Cortex of kidney (tissue), 1 donor: Measurements from ENCODE around the gene PPP4R3B.
"Not testable (repeated sequence)": the region's sequence is repeated elsewhere in the genome, so short reads cannot be mapped to it uniquely, and the experiment has no call there.

Experiments
- DNase-seq: peaks from one replicate; lab custom pipeline; 2025; lab: John Stamatoyannopoulos, UW

The PPP4R3B gene

DNA sequence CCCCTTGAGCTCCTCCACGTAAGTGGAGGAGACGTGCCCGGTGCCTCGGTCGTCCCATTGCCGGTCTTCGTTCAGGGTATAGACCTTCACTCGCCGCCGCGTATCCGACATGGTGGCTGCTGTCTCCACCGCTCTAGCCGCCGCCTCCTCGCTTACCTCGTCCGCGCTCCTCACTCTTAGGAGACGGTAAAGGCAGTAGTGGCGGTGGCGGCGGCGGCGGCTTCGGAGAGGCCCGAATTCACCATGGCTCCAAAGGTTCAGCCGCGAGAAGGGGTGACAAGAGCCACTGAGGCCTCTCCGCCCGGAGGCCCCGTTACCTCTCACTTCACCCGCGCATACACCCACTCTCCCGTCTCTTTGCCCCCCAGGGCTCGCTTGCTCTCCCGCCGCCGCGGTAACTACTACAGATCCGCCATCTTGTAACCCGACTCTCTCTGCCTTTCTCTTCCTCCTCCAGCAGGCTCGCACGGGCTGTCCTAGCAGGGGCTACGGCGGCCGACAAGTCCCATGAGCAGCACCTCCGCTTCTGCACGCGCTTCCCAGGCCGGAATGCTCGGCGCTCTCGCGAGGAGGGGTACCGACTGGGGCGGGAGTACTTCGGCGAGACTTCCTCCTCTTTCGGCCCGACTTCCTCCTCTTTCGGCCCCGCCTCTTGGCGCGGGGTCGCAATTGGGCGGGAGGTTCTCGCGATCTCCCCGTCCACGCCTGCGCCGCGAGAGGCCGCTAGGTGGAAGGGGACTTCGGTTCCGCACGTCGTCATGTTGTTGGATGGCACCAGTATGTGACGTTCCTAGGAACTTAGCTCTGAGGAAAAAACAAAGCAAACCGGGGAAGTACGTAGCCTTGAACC, at the start of gene PPP4R3B:
PPP4R3B (minus strand) TSS at position 448 of the 850 bp plus-strand sequence; CDS start at position 111, 337 bp downstream.
- peak; percentile 90 for DNase-seq

- DNase-seq: no peak
These were observed 35.8 kb upstream of the PPP4R3B start for GRCh38 chr2:55653255-55653654.

DNA sequence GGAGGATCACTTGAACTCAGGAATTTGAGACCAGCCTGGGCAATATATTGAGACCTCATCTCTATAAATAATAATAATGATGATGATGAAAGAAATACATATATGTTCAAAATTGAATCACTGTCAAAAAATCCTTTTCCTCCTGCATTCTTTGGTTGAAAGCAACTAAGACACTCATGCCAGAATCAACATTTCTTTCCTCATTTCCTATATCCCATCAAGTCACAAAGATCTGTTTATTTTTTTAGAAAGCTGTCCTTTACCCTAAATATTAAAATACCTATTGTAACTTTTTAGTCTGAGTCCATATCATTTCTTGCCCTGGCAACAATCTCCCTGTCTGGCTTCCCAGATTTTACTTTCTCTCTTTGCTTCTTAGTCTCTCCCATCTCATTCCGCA, 31.8 kb upstream of the PPP4R3B start:
- DNase-seq: no peak

DNA sequence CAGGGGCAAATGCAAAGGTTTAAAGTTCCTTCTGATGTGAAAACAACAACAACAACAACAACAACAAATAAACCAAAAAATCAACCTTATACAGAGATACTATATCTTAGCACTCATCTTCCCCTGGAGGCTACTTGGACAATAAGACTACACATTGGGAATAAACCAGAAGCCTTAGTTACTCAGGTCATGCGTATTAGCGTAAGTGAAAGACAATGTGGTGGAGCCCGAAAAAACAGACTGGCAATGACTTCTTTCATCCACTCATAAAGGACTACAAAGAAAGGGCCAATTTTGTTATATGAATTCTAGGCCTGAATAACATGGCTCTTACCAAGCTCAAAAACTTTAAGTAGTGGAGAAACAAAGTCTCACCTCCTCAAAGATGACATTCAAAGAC, 19.4 kb upstream of the PPP4R3B start:
- DNase-seq: no peak

DNA sequence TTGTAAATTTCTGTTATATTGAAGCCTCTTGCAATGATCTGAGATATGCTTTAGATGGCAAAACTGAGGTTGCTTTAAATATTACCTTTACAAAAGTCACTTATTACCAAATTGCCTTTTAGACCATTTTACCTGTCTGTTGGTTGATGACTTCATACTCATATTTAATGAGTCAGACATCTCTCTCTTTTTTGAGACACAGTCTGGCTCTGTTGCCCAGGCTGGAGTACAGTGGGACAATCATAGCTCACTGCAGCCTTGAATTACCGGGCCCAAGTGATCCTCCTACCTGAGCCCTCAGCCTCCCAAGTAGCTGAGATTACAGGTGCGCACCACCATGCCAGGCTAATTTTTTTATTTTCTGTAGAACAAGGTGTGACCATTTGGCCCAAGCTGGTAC, 11.5 kb upstream of the PPP4R3B start:
- DNase-seq: no peak

DNA sequence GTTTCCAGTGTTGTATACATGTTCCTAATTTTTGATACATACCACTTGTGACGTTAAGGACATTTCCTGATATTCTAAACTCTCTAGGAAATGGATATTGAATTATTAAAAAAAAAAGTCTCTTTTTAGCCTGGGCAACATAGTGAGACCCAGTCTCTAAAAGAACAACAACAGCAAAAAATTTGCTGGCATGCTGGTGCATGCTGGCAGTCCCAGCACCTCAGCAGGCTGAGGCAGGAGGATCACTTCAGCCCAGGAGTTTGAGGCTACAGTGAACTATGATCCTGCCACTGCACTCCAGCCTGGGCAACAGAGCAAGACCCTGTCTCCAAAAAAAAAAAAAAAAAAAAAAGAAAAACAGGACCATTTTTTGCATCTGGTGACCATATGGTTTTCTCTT, 10.5 kb upstream of the PPP4R3B start:
- DNase-seq: no peak

DNA sequence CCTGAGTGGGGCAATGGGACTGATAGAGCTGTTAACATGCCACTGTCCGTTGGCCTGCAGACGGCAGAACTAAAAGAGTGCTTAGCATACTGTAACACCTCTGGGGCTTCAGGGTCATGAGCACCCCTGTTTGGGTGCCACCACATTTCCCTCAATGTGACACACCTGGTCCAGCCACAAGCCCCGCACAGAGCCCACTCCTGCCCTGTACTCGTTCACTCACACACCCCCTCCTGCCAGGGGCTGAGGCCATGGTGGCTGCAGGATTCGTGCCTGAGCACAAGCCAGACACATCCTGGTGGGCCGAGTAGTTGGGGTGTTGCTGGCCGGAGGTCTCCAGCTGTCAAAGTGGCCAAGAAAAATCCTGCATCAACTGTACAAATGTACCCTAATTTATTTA, 4.4 kb upstream of the PPP4R3B start:
- DNase-seq: no peak

DNA sequence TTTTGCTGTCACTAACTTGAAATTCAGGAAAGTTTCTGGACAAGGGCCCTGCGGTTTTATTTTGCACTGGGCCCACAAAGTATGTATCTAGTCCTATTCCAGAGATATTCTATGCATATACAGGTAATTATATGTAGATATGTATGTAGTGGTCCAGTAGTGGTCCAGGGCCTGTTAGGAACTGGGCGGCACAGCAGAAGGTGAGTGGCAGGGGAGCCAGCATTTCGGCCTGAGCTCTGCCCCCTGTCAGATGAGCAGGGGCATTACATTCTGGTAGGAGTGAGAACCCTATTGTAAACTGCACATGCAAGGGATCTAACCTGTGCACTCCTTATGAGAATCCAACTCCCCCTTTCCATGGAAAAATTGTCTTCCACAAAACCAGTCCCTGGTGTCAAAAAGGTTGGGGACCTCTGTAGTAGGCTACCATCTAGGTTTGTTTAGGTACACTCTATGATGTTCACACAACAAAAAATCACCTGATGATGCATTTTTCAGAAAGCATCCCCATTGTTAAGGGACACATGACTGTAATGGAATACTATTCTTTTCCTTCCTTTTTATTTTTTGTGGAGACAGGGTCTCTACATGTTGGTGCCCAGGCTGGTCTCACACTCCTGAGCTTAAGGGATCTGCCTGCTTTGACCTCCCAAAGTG, 2.8 kb upstream of the PPP4R3B start:
- DNase-seq: no peak

DNA sequence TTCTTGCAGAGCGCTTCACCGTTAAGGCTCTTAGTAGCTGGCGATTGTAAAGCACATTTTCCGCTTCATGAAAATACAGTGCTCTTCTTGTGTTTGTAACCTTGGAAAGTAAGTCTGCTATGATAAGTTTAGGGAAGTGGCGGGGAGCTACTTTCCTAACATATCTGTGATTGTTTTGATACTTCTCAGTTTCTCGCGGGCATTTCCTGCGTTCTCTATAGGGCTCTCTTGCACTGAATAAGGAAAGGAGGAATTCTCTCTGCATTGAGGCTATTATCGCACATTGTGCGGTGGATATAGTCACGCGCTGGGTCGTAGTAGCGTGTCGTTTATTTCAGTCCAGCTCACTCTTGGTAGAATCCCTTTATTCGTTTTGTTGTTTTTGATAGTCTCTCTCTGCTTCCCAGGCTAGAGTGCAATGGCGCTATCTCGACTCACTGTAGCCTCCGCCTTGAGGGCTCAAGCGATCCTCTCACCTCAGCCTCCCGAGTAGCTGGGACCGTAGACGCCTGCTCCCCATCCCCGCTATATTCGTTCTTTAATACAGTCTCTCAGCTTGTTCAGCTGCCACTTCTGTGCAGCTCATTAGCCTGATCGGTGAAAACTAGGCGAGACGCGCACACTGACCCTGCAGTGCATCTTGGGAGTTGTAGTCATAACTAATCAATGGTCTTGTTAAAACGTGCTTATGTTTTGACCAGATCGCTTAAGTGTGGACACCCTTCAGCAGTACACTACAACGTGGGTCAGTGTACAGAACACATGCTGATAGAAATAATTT, 1.0 kb upstream of the PPP4R3B start:
- no peak for DNase-seq

DNA sequence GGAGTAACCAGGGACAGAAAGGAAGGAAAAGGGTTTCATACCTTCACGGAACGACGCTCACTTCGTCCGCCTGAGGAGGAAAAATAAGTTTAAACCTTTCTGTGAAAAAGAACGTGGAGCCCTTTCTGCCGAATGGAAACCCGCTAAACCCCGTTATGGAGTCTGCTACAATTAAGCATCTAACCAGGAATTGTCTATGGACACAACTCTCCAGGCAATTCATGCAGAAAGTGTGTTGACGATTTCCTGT, 528 bp upstream of the PPP4R3B start:
- no peak for DNase-seq

DNA sequence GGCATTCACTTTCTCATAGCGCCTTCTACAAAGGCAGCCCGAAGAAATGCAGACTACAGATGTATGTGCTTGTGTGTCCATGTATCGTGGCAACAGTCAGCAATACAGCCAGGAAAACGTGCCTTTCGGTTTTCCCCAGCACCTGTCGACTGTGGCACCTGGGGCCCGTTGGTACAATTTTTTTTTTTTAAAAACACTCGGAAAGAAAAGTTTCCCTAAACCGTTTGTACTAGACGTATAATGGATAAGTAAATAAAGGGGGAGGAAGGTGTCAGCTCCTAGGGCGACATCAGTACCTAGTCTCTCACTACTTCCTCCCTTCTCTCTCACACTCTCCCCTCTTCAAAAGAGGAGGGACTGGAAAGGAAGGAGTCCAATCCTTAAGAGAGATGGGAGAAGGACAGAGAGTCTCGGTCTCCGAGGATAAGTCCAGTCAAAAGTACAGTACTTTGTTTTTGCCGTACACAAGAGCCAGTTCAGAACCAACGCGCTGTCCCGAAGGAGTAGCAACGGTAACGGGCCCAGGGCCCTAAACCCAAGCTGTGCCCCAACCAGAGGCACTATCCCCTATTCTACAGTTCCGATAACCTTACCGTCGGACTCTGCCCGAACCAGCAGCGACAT, 759 bp downstream of the PPP4R3B start:
- DNase-seq: no peak

DNA sequence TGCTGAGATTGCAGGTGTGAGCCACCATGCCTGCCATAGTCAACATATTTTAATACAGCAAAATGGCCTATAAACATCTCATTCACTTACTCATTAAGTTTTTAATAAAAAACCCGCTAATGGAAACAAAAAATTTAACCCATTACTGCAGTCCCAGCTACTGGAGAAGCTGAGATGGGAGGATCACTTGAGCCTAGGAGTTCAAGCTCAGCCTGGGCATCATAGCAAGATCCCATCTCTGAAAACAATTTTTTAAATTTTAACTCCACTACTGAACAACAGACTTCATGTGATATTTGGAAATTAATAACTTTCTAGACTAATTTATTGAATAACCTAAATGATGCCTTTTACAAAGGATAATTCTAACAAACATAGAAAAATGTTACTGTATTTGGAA, 5.4 kb downstream of the PPP4R3B start:
- DNase-seq: no peak

DNA sequence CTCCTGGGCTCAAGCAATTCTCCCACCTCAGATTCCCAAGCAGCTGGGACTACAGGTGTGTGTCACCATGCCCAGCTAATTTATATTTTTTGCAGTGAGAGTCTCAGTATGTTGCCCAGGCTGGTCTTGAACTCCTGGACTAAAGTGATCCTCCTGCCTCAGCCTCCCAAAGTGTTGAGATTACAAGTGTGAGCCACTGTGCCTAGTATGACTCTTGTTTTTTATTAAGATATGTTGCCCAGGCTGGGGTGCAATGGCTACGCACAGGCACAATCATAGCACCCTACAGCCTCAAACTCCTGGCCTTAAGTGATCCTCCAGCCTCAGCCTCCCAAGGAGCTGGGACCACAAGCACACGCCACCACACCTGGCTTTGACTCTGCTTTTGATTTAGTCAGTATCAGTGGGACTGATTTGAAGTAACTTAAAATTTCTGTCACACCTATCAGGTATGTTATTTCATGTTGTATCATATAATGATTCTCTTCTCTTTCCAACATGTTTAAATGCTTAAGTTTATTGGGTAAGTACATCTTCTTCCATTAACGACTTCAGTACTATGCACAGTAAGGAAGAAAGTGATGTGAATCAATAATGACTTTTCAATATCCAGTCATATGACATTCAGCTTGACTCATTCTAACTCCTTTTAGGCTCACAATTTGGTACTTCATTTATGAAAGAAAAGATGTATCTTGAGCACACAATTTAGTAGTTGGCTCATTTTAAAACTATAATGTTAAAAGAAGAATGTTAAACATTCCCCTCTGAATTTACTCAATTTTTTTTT, 6.3 kb downstream of the PPP4R3B start:
- DNase-seq: no peak

DNA sequence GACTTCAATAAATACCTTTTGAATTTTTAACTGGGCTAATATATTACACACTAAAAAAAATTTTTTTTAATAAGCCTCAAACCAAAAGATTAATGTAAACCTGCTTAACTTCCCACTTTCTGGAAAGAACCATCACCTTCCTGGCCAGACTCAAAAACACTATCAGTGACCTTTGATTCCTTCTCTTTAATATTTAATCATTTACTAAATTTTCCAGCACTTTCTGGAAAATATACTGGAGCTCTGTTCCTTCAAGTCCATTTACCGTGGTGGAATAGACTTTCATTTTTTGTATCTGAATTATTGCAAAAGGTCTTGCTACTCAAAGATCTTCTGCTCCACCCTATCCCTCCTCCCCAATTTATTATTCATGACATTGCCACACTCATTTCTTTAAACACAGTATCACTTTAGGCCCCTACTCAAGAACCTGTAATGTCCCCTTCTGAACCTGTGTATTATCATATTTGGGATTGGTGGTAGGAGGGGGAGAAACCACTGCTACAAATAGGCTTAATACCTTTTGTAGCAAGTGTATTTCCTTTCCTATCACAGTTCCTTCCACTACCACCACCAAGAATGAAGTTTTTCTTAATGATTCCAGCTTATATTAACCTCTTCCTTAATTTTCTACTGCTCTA, 7.4 kb downstream of the PPP4R3B start:
- no peak for DNase-seq

- DNase-seq: no peak
These were observed 8.1 kb downstream of the PPP4R3B start for GRCh38 chr2:55609193-55609794.

GRCh38 chr2:55607717-55608116, 9.7 kb downstream of the PPP4R3B start:
- DNase-seq: no peak

DNA sequence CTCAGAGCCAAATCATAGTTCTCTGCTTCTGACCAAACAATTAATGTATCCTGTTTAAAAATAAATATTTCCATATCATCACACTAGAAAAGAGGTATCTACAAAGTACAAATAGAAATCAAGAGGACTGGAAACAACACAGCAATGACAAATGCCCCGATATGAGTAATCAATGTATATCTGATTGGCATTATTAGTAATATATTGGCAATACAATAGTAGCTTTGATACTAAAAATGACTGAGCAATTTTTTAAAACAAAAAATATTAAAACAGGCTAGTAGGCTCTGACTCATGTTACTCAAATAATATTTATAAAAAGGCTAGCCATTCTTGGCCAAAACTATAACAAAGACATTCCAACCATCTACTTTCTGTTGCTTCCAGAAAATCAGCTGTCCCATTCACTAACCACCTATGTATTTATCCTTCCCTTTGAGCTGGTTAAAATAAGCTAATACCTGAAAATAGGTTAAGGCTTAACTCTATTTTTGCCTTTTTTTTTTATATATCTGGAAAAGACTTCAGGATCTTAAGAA, 13.3 kb downstream of the PPP4R3B start:
- no peak for DNase-seq

- no peak for DNase-seq
These were observed 15.6 kb downstream of the PPP4R3B start for GRCh38 chr2:55601849-55602248.

- no peak for DNase-seq
These were observed 19.2 kb downstream of the PPP4R3B start for GRCh38 chr2:55598056-55598795.

- DNase-seq: not testable (repeated sequence)
These were observed 20.6 kb downstream of the PPP4R3B start for GRCh38 chr2:55596795-55597194.
